HG03064 (cell line): ENCODE results near the gene COA3.

Experiments used
- ATAC-seq: cut with Tn5 transposase; IDR thresholded peaks from one replicate; pipeline ENCODE4 v1.9.1; 2021; ENCODE audit warnings: low read depth; ENCODE audit not compliant: unreplicated experiment

COA3 gene

GRCh38 chr17:42798383-42799380 is at the start of gene COA3, which contains the start of gene CNTD1:
Gene COA3, minus strand, starts transcription at chr17:42798704. Its CDS starts 23 bp downstream, at chr17:42798681.
Gene CNTD1, plus strand, starts transcription at chr17:42798861. Its CDS starts 207 bp downstream, at chr17:42799068.
- ATAC-seq: no peak

GRCh38 chr17:42848093-42848492 is 49.6 kb upstream of the COA3 start:
- no peak for ATAC-seq

GRCh38 chr17:42846594-42847280 is 48.2 kb upstream of the COA3 start:
- no peak for ATAC-seq

DNA sequence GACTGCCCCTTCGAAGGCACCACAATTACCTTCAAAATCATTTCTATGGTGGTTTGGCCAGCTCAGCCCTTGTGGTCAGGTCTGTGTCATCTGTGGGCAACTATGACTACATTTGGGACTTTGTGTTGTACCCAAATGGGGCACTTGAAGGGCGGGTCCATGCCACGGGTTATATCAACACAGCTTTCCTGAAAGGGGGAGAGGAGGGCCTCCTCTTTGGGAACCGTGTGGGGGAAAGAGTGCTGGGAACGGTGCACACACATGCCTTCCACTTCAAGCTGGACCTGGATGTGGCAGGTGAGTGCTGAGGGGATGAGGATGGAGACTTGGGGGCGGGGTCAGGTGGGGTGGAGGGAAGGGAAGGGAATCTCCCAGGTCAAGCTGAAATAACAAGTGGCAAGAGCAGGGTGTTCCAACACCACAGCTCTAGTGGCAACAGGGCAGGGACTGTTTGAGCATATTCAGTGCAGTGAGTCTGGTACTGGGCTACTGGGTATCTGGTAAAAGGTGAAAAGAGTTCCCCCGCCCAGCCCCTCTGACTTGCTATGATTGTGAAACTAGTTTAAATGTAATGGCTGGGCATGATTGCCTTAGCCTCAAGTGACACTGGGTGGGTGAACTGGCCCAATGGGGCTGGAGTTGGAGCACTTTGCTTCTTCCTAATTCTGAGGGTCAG is 47.6 kb upstream of the COA3 start:
- no peak for ATAC-seq

- no peak for ATAC-seq
Observed at GRCh38 chr17:42845556-42845917, 47.0 kb upstream of the COA3 start.

DNA sequence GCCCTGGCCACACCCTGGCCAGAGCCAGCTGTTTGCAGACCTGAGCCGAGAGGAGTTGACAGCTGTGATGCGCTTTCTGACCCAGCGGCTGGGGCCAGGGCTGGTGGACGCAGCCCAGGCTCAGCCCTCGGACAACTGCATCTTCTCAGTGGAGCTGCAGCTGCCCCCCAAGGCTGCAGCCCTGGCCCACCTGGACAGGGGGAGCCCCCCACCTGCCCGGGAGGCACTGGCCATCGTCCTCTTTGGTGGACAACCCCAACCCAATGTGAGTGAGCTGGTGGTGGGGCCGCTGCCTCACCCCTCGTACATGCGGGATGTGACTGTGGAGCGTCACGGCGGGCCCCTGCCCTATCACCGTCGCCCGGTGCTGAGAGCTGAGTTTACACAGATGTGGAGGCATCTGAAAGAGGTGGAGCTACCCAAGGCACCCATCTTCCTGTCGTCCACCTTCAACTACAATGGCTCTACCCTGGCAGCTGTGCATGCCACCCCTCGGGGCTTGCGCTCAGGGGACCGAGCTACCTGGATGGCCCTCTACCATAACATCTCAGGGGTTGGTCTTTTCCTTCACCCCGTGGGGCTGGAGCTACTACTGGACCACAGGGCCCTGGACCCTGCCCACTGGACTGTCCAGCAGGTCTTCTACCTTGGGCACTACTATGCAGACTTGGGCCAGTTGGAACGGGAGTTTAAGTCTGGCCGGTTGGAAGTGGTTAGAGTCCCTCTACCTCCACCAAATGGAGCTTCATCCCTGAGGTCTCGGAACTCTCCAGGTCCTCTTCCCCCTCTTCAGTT is 46.5 kb upstream of the COA3 start:
- ATAC-seq: no peak

GRCh38 chr17:42844271-42844670 is 45.8 kb upstream of the COA3 start, which contains the start of gene AOC2:
Gene AOC2, plus strand, starts transcription at chr17:42844580. Its CDS starts 47 bp downstream, at chr17:42844627.
- no peak for ATAC-seq

- ATAC-seq: no peak
Observed at GRCh38 chr17:42843358-42843934, 44.9 kb upstream of the COA3 start.

DNA sequence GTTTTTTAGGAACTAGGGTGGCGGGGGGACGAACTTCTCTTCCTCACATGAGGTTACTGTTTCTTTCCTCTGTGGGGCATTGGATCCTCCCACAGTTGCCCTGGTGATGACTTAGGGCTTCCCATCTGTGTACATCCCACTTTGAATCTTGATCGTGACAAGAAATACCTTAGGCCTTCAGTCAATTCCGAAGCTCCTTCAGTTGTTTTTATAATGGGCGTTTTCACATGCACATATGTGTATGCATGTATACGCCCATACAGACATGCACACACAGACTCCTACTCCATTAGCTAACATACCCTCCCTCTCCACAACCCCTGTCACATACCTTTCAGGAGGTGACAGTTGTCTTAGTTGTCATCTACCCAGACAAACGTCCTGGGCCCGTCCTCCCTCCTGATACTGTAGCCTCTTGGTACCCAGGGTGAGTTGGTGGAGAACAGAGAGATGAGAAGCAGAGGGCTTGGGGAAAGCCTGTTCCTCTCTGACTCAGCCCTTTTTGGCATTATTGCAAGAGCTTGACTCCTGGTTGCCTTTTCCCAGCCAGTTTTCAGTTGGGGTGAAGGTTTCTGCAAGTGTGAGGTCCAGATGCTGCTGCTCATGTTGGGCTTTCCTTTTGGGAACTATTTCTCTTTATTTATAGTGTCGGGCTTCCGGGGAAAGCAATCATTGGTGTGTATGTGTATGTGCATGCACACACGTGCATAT is 43.6 kb upstream of the COA3 start:
- no peak for ATAC-seq

DNA sequence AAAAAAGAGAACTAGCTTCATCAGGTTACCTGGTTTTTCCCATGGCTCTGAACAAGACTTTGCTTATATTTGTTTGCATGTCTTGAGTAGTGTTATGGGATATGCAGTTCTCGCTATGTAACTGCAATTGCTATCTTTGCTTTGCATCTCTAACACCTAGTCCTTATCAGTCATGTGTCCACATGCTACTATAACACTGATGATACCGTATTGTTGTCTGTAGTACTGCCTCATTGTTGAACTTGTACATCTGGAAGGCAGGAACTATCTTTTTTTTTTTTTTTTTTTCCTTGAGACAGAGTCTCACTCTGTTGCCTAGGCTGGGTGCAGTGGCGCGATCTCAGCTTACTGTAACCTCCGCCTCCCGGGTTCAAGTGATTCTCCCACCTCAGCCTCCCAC is 37.2 kb upstream of the COA3 start:
- no peak for ATAC-seq

DNA sequence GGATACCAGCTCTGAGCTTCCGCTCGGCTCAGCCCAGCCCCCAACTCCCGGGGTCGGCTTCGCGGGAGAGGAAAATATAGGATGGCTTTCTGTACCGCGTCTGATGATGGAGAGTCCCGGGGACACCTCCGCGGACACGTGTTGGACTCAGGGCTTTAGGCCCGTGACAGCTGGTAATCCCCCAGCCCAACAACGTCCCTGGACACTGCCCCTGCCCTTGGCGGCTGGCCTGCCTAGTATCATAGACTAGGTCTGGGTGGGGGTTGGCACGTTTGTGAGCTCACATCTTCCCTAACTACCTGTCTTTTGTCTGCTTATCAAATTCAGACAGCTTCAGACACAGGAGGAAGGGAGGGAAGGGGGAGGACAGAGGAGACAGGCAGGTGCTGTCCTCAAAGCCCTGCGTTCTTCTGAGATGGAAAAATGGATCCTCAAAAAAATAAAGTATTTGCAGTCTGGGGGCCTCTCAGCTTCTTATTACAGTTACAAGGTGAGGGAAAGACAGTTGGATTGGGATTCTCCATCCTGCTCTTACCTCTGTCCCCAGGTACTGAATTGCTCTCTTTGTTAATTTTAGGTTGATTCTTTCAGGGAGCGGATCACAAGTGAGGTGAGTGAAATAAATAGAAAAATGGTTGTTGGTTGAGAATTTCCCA is 35.4 kb upstream of the COA3 start:
- ATAC-seq: no peak

GRCh38 chr17:42832934-42833766 is 34.6 kb upstream of the COA3 start, which contains the start of gene PSME3:
Gene PSME3, plus strand, starts transcription at chr17:42833397. Its CDS starts 235 bp downstream, at chr17:42833632.
- peak; percentile 70 for ATAC-seq

DNA sequence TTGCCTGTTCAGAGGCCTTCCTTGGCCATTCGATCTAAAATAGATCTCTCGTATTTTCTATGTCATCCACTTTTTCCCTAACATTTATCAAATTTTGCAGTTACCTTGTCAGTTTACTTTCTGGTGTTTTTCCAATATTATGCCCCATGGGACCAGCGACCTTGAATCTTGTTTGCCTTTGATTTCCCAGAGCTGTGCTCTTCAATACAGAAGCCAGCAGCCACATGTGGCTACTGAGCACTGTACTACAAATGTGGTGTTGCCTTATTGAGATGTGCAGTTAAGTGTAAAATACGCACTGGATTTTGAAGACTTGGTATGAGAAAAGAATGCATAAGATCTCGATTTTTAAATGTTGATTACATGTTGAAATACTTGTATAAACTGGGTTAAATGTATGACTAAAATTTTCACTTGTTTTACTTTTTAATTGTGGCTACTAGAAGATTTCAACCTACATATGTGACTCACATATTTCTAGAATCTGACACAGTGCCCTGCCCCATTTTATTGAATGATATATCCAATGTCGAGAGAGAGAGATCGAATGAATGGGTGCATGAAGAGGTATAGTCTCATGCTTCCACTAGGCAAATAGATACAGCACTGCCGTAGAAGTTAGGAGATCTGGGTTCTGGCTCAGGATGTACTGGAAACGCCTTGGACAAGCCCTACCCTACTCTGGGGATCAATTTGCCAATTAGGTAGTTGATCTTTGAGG is 33.9 kb upstream of the COA3 start:
- ATAC-seq: no peak

DNA sequence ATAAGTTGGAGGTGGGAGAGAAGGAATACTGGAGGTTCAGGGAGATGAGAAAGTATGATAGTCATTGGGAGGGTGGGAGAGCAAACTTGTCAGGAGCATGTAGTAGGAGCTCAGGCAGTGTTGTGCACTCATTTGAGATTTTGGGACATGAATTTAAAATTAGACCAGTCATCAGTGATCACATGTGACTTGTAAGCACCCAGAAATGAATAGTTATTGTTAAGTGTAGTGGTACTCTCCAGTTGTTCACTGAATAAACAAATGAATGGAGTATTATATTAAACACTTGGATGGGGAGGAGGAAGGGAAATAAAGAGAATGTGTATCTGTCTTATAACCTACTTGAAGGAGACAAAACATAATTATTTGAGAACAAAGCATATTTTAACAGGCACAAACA is 32.5 kb upstream of the COA3 start:
- ATAC-seq: no peak

DNA sequence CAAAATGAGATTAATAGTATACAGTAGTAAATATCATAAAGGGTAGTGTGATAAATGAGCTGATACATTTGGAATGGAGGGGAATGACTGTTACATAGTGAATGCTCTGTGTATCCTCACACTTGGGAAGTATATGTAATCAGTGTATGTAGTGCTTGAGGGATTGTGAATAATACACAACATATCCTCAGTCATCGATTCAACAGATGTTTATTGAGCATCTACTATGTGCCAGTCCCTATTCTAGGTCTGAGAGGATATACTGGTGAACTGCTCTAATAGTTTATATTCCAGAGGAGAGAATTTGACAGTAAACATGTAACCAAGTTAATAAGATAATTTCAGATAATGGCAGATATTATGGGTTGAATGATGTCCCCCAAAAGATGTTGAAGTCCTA is 29.0 kb upstream of the COA3 start:
- ATAC-seq: no peak

- no peak for ATAC-seq
Observed at GRCh38 chr17:42821176-42821575, 22.7 kb upstream of the COA3 start.

DNA sequence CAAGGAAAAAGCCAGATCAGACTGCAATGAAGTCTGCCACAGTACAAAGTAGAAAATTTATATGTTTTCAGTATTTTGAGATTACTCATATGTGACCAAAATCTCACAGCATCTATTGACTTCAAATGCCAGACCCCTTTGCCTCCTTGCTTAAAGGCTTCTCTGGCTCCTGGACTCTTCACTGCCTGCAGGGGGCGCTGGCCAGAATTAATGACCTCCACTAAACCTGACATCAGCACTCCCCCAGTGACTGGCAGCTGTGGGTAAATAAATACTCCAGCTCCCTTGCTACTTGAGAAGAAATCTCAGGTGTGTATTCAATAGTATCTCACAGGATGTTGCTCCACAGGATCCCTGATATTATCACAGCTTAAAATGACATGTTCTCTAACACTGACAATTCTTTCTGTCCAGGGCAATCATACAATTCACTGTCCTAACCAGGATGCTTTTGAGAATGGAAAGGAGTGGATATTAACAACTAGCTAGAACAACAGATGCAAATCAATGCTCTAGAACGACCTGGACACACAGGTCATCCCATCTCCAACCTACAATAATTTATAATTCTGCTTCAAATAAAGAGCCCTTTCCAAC is 21.5 kb upstream of the COA3 start:
- no peak for ATAC-seq
